Esophagus squamous epithelium (tissue), 4 donors: ENCODE measurements around the gene TMC8.

Source experiments
- POLR2A ChIP-seq, 4 donors: fragments of 450-650 bp; IDR thresholded peaks; one replicate each; pipeline ENCODE4 v1.6.1; 2017; ENCODE audit warnings: antibody characterized with exemption in 4 of 4, mild to moderate bottlenecking in 4 of 4, moderate library complexity in 3 of 4
- TF ChIP-seq, protein P1 (sequence below), 6 experiments: fragments of 450-650 bp in 4 of 6; fragments of 200-600 bp in 2 of 6; sonication (generic) in 2 of 6; IDR thresholded peaks; one replicate each; pipeline ENCODE4 v1.5.1; 2016 to 2019; ENCODE audit warnings: antibody characterized with exemption in 6 of 6, mild to moderate bottlenecking in 4 of 6, moderate library complexity in 4 of 6

DNA sequence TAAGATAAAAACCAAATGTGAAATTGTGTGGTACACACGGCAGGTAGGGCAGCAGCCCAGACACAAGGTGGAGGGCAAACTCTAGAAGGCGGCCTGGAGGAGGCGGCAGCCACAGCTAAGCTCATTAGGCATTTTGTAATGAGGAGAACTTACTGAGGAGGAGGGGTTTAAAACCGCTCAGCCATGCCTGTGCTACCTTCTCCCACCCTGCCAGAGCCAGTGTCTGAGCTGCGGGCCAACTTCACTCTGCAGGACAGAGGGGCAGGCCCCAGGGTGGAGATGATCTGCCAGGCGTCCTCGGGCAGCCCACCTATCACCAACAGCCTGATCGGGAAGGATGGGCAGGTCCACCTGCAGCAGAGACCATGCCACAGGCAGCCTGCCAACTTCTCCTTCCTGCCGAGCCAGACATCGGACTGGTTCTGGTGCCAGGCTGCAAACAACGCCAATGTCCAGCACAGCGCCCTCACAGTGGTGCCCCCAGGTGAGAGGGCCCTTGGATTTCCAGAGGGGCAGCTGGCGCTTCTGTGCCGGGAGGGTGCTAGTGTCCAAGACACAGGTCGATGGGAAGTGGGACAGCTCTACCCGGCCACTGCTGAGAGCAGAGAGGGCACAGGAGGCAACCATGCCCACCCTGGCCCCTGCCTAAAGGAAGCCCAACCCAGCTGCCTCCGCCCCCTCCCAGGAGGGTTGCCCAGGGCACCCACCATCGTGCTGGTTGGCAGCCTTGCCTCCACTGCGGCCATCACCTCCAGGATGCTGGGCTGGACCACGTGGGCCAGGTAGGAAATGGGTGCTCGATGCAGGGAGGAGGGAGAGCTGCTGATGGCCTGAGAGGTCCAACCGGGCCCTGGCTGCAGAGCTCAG is 33.5 kb downstream of the TMC8 start:
- no peak for TF ChIP-seq POLR2A (IDR thresholded peaks at IDR 0.05)
- TF ChIP-seq, protein P1, sequence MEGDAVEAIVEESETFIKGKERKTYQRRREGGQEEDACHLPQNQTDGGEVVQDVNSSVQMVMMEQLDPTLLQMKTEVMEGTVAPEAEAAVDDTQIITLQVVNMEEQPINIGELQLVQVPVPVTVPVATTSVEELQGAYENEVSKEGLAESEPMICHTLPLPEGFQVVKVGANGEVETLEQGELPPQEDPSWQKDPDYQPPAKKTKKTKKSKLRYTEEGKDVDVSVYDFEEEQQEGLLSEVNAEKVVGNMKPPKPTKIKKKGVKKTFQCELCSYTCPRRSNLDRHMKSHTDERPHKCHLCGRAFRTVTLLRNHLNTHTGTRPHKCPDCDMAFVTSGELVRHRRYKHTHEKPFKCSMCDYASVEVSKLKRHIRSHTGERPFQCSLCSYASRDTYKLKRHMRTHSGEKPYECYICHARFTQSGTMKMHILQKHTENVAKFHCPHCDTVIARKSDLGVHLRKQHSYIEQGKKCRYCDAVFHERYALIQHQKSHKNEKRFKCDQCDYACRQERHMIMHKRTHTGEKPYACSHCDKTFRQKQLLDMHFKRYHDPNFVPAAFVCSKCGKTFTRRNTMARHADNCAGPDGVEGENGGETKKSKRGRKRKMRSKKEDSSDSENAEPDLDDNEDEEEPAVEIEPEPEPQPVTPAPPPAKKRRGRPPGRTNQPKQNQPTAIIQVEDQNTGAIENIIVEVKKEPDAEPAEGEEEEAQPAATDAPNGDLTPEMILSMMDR (IDR thresholded peaks at IDR 0.05) = no peak
